Progenitor cell of endocrine pancreas (in vitro differentiated cells): Measurements from ENCODE around the gene MYH8. TPM values are rescaled to one million over a fixed set of nuclear protein-coding genes. Genes with fewer than 3 reads are reported as not detected.
A peak's percentile ranks its signal among the peaks of the same experiment; 100 is the strongest.

Experiments used
- DNase-seq: peaks from one replicate; pipeline ENCODE4 v3.0.0; 2021; ENCODE audit warnings: low spot score; ENCODE audit not compliant: unreplicated experiment
- H3K27ac Mint-ChIP-seq: 2 replicates; pipeline ENCODE4 v1.8.0; 2021; ENCODE audit warnings: mild to moderate bottlenecking, moderate library complexity, mixed read lengths
- H3K27me3 Mint-ChIP-seq: 2 replicates; pipeline ENCODE4 v1.8.0; 2021; ENCODE audit warnings: mixed read lengths
- H3K36me3 Mint-ChIP-seq: 2 replicates; pipeline ENCODE4 v1.8.0; 2022; ENCODE audit warnings: mixed read lengths; ENCODE audit not compliant: insufficient read depth
- H3K4me1 Mint-ChIP-seq: 2 replicates; pipeline ENCODE4 v1.8.0; 2021; ENCODE audit warnings: low read depth, mixed read lengths
- H3K4me3 Mint-ChIP-seq: 2 replicates; pipeline ENCODE4 v1.8.0; 2021; ENCODE audit warnings: low read depth, mild to moderate bottlenecking, moderate library complexity, mixed read lengths
- H3K9me3 Mint-ChIP-seq: 2 replicates; pipeline ENCODE4 v1.8.0; 2021; ENCODE audit warnings: low read depth, mixed read lengths
- total RNA-seq: library from RNA; stranded (reverse); gene quantifications from 2 replicates; pipeline ENCODE4 v1.2.1, GENCODE V29; 2021
- TF ChIP-seq, protein P1 (sequence below): fragments of 200-600 bp; sonication (generic); IDR thresholded peaks from one replicate; pipeline ENCODE4 v1.5.0; 2021; ENCODE audit warnings: antibody characterized with exemption, mild to moderate bottlenecking; ENCODE audit not compliant: unreplicated experiment

Gene MYH8
- total RNA-seq, 1 donor from 2014 or later, result not detected

DNA sequence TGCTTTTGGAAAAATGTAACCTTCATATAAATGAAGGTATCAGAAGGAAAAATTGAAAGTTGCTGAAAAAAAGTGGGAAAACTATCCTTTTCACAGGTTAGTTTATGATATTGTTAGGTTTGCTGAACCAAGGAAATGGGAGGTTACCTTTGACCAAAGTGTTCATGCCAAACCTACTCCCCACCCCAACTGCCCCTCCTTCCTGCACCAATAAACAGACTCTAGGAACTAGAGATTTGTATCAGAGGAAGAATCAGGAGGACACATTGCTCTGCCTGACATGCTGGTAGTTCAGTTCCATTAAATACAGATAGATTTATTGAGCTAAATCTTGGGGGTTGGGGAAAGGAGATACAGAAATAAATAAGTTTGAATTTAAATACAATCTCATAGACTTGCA, 18.2 kb downstream of the MYH8 start:
- TF ChIP-seq, protein P1, sequence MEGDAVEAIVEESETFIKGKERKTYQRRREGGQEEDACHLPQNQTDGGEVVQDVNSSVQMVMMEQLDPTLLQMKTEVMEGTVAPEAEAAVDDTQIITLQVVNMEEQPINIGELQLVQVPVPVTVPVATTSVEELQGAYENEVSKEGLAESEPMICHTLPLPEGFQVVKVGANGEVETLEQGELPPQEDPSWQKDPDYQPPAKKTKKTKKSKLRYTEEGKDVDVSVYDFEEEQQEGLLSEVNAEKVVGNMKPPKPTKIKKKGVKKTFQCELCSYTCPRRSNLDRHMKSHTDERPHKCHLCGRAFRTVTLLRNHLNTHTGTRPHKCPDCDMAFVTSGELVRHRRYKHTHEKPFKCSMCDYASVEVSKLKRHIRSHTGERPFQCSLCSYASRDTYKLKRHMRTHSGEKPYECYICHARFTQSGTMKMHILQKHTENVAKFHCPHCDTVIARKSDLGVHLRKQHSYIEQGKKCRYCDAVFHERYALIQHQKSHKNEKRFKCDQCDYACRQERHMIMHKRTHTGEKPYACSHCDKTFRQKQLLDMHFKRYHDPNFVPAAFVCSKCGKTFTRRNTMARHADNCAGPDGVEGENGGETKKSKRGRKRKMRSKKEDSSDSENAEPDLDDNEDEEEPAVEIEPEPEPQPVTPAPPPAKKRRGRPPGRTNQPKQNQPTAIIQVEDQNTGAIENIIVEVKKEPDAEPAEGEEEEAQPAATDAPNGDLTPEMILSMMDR, result no peak
- H3K36me3 Mint-ChIP-seq, result no peaks in the 10 kb centered on the region
- H3K27me3 Mint-ChIP-seq, result peaks cover 20% of the 10 kb centered on the region
- no peak for DNase-seq
- peaks cover 9% of the 10 kb centered on the region for H3K4me1 Mint-ChIP-seq
- no peaks in the 10 kb centered on the region for H3K9me3 Mint-ChIP-seq
- H3K27ac Mint-ChIP-seq, result no peak overlapping the region
- H3K4me3 Mint-ChIP-seq, result no peak overlapping the region

- Mint-ChIP-seq H3K36me3 (no peaks in the 10 kb centered on the region), H3K4me3 (no peak overlapping the region), H3K4me1 (peaks cover 3% of the 10 kb centered on the region), H3K27me3 (peaks cover 36% of the 10 kb centered on the region), H3K27ac (peak overlapping the region; percentile 10), H3K9me3 (no peaks in the 10 kb centered on the region)
- DNase-seq, result no peak
- TF ChIP-seq, protein P1, result no peak
Measured at GRCh38 chr17:10398352-10398751, 23.4 kb downstream of the MYH8 start.

- no peaks in the 10 kb centered on the region for H3K36me3 Mint-ChIP-seq
- TF ChIP-seq, protein P1, result no peak
- H3K27ac Mint-ChIP-seq, result no peak overlapping the region
- DNase-seq, result no peak
- no peak overlapping the region for H3K4me3 Mint-ChIP-seq
- peaks cover 53% of the 10 kb centered on the region for H3K27me3 Mint-ChIP-seq
- peaks cover 2% of the 10 kb centered on the region for H3K4me1 Mint-ChIP-seq
- no peaks in the 10 kb centered on the region for H3K9me3 Mint-ChIP-seq
Measured at GRCh38 chr17:10396524-10397163, 25.1 kb downstream of the MYH8 start.

GRCh38 chr17:10394201-10394887, 27.4 kb downstream of the MYH8 start:
- TF ChIP-seq, protein P1, result no peak
- H3K9me3 Mint-ChIP-seq, result no peaks in the 10 kb centered on the region
- H3K27me3 Mint-ChIP-seq, result peaks cover 43% of the 10 kb centered on the region
- no peak overlapping the region for H3K27ac Mint-ChIP-seq
- no peaks in the 10 kb centered on the region for H3K36me3 Mint-ChIP-seq
- DNase-seq, result no peak
- H3K4me3 Mint-ChIP-seq, result no peak overlapping the region
- H3K4me1 Mint-ChIP-seq, result peaks cover 12% of the 10 kb centered on the region

DNA sequence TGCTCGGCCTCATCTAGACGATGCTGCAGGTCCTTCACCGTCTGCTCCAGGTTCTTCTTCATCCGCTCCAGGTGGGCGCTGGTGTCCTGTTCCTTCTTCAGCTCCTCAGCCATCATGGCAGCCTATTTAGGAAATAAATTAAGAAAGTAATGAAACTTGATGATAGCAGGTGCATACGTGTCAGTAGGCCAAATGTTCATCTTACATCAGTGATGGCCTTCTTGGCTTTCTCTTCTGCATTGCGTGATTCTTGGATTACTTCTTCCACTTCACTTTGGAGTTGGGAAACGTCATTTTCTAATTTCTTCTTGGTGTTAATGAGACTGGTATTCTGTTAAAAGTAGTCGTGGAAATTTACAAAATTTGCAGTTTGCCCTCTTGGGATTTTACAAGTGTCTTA, 28.9 kb downstream of the MYH8 start:
- no peak for DNase-seq
- Mint-ChIP-seq H3K27ac (no peak overlapping the region), H3K9me3 (no peaks in the 10 kb centered on the region), H3K27me3 (peaks cover 44% of the 10 kb centered on the region), H3K4me1 (peaks cover 12% of the 10 kb centered on the region), H3K36me3 (no peaks in the 10 kb centered on the region), H3K4me3 (no peak overlapping the region)
- TF ChIP-seq, protein P1, result no peak
